H9 (cell line): ENCODE measurements around the gene CD93. TPM values are rescaled to one million over a fixed set of nuclear protein-coding genes. Genes with fewer than 3 reads are reported as not detected.

Experiments used
- DNase-seq: peaks from one replicate; pipeline ENCODE4 v3.0.0-alpha.2; 2017
- H2AFZ ChIP-seq: one replicate; pipeline ENCODE4 v1.6.1; 2013; ENCODE audit warnings: mild to moderate bottlenecking, low read length, control low read depth, moderate library complexity
- H2AK5ac ChIP-seq: 2 replicates; pipeline ENCODE4 v1.6.1; 2013; ENCODE audit warnings: low read length, control low read depth, mixed read lengths; ENCODE audit not compliant: insufficient read length
- H2BK120ac ChIP-seq: one replicate; pipeline ENCODE4 v1.6.1; 2013; ENCODE audit warnings: low read depth, mild to moderate bottlenecking, low read length, control low read depth, inconsistent platforms; ENCODE audit not compliant: poor library complexity, severe bottlenecking
- H2BK12ac ChIP-seq: 2 replicates; pipeline ENCODE4 v1.6.1; 2013; ENCODE audit warnings: low read length, control low read depth, mixed read lengths, low read depth; ENCODE audit not compliant: insufficient read length
- H2BK15ac ChIP-seq: 2 replicates; pipeline ENCODE4 v1.6.1; 2013; ENCODE audit warnings: low read depth, low read length, control low read depth
- H2BK20ac ChIP-seq: one replicate; pipeline ENCODE4 v1.6.1; 2013; ENCODE audit warnings: low read depth, mild to moderate bottlenecking, low read length, control low read depth, inconsistent platforms; ENCODE audit not compliant: poor library complexity, severe bottlenecking
- H2BK5ac ChIP-seq: 2 replicates; pipeline ENCODE4 v1.6.1; 2013; ENCODE audit warnings: low read length, control low read depth, mixed read lengths; ENCODE audit not compliant: insufficient read length
- H3K14ac ChIP-seq: 2 replicates; pipeline ENCODE4 v1.6.1; 2013; ENCODE audit warnings: low read length, control low read depth; ENCODE audit not compliant: insufficient read depth
- H3K18ac ChIP-seq: 2 replicates; pipeline ENCODE4 v1.6.1; 2013; ENCODE audit warnings: low read depth, mild to moderate bottlenecking, mixed read lengths, low read length, control low read depth; ENCODE audit not compliant: insufficient read length
- H3K23ac ChIP-seq: 2 replicates; pipeline ENCODE4 v1.6.1; 2013; ENCODE audit warnings: low read length, control low read depth, mixed read lengths, low read depth; ENCODE audit not compliant: insufficient read length
- H3K23me2 ChIP-seq: 2 replicates; pipeline ENCODE4 v1.6.1; 2013; ENCODE audit warnings: low read depth, mild to moderate bottlenecking, mixed read lengths, low read length, control low read depth; ENCODE audit not compliant: insufficient read length, poor library complexity, severe bottlenecking
- H3K27ac ChIP-seq: 2 replicates; pipeline ENCODE4 v1.5.1; 2013; ENCODE audit warnings: low read length, control low read depth, mixed read lengths, low read depth; ENCODE audit not compliant: insufficient read length
- H3K27me3 ChIP-seq: 2 replicates; pipeline ENCODE4 v1.6.1; 2013; ENCODE audit warnings: low read length, control low read depth, inconsistent platforms; ENCODE audit not compliant: insufficient read depth
- H3K4ac ChIP-seq: 2 replicates; pipeline ENCODE4 v1.6.1; 2013; ENCODE audit warnings: low read depth, mild to moderate bottlenecking, control low read depth, inconsistent platforms, low read length, moderate library complexity
- H3K4me1 ChIP-seq: 2 replicates; pipeline ENCODE4 v1.6.1; 2013; ENCODE audit warnings: low read length, control low read depth, inconsistent platforms; ENCODE audit not compliant: insufficient read depth
- H3K4me2 ChIP-seq: 2 replicates; pipeline ENCODE4 v1.6.1; 2013; ENCODE audit warnings: low read length, control low read depth, mixed read lengths; ENCODE audit not compliant: insufficient read length, insufficient read depth
- H3K56ac ChIP-seq: 2 replicates; pipeline ENCODE4 v1.6.1; 2013; ENCODE audit warnings: low read depth, mild to moderate bottlenecking, mixed read lengths, low read length, control low read depth; ENCODE audit not compliant: insufficient read length
- H3K79me1 ChIP-seq: 2 replicates; pipeline ENCODE4 v1.6.1; 2013; ENCODE audit warnings: low read depth, mild to moderate bottlenecking, moderate library complexity, low read length, control low read depth, inconsistent platforms; ENCODE audit not compliant: insufficient read depth, poor library complexity, severe bottlenecking
- H3K79me2 ChIP-seq: 2 replicates; pipeline ENCODE4 v1.6.1; 2013; ENCODE audit warnings: low read length, control low read depth, inconsistent platforms; ENCODE audit not compliant: insufficient read depth
- H3K9ac ChIP-seq: 2 replicates; pipeline ENCODE4 v1.6.1; 2013; ENCODE audit warnings: low read length, control low read depth, mixed read lengths; ENCODE audit not compliant: insufficient read length; ENCODE audit errors: extremely low read depth
- H3K9me3 ChIP-seq: one replicate; pipeline ENCODE4 v1.6.1; 2013; ENCODE audit warnings: low read depth, low read length, inconsistent platforms; ENCODE audit not compliant: control insufficient read depth
- H3T11ph ChIP-seq: one replicate; pipeline ENCODE4 v1.6.1; 2013; ENCODE audit warnings: mild to moderate bottlenecking, low read length, control low read depth, inconsistent platforms
- H4K20me1 ChIP-seq: one replicate; pipeline ENCODE4 v1.6.1; 2013; ENCODE audit not compliant: control insufficient read depth, insufficient read length, insufficient read depth
- H4K5ac ChIP-seq: 2 replicates; pipeline ENCODE4 v1.6.1; 2013; ENCODE audit warnings: low read depth, mild to moderate bottlenecking, mixed read lengths, low read length, control low read depth; ENCODE audit not compliant: insufficient read length
- H4K8ac ChIP-seq: replicated peaks from 2 replicates; pipeline ENCODE4 v1.6.1; 2013; ENCODE audit warnings: low read length, control low read depth, mixed read lengths, low read depth; ENCODE audit not compliant: insufficient read length
- H4K91ac ChIP-seq: 2 replicates; pipeline ENCODE4 v1.6.1; 2013; ENCODE audit warnings: low read depth, mild to moderate bottlenecking, moderate library complexity, mixed read lengths, low read length, control low read depth; ENCODE audit not compliant: insufficient read length
- H3K27ac Mint-ChIP-seq, 3 experiments: 2 replicates in 2 of 3; 3 replicates in 1 of 3; pipeline ENCODE4 v1.8.0; 2020 to 2021; ENCODE audit warnings: mixed read lengths in 3 of 3, mild to moderate bottlenecking in 1 of 3, moderate library complexity in 1 of 3
- H3K27me3 Mint-ChIP-seq: 2 replicates; pipeline ENCODE4 v1.8.0; 2021; ENCODE audit warnings: low read depth, mild to moderate bottlenecking, moderate library complexity, mixed read lengths
- H3K36me3 Mint-ChIP-seq, 3 experiments: 2 replicates in 2 of 3; 3 replicates in 1 of 3; pipeline ENCODE4 v1.8.0; 2020 to 2021; ENCODE audit warnings: low read depth in 3 of 3, mixed read lengths in 3 of 3; ENCODE audit not compliant: insufficient read depth in 1 of 3
- H3K4me1 Mint-ChIP-seq, 2 experiments: 2 replicates each; pipeline ENCODE4 v1.8.0; 2020; ENCODE audit warnings: mixed read lengths in 2 of 2
- H3K4me3 Mint-ChIP-seq, 2 experiments: 2 replicates in 1 of 2; 3 replicates in 1 of 2; pipeline ENCODE4 v1.8.0; 2020 to 2021; ENCODE audit warnings: mild to moderate bottlenecking in 2 of 2, mixed read lengths in 2 of 2, moderate library complexity in 1 of 2
- H3K9me3 Mint-ChIP-seq, 2 experiments: 2 replicates in 1 of 2; 3 replicates in 1 of 2; pipeline ENCODE4 v1.8.0; 2020; ENCODE audit warnings: mild to moderate bottlenecking in 2 of 2, mixed read lengths in 2 of 2, moderate library complexity in 1 of 2
- WGBS: extraction: QIAGEN DNeasy Blood & Tissue Kit; methylation state at CpG from one replicate; pipeline ENCODE4 v1.1.7; 2013; ENCODE audit warnings: missing lambda C conversion rate, low lambda C conversion rate, mixed read lengths; ENCODE audit not compliant: insufficient read length; ENCODE audit errors: extremely low coverage; 5-methylcytosine and 5-hydroxymethylcytosine counted together
- total RNA-seq: library from RNA; stranded (reverse); gene quantifications from 2 replicates; pipeline ENCODE4 v1.2.1, GENCODE V29; 2021
- TF ChIP-seq, protein P1 (sequence below): fragments of 200-600 bp; sonication (generic); conservative IDR thresholded peaks from 3 replicates; pipeline ENCODE4 v1.8.0; 2021; ENCODE audit warnings: antibody characterized with exemption, mild to moderate bottlenecking

Gene CD93
- total RNA-seq, 1 experiment from 2014 or later = not detected

DNA sequence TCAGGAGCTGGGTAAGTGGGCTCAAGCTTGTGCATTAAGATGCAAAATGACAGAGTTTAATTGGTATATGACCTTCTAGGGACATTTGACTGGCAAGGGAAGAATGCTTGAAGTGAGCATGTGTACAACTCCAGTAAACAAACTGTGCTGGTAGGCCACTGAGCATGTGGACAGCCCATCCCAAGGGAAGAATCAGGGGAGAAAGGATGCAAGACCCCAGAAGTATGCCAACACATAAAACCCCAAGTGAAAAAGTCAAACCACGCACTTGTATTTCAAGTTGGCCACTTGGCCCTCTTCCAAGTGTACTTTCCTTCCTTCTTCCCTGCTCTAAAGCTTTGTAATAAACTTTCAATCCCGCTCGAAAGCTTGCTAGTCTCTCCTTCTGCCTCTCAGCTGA lies 26.3 kb downstream of the CD93 start:
- no peak for DNase-seq
- Histone ChIP-seq H3K79me2 (no peaks in the 10 kb centered on the region), H2BK15ac (no peak overlapping the region), H4K5ac (no peak overlapping the region), H2AK5ac (no peak overlapping the region), H2BK12ac (no peak overlapping the region), H3K27ac (no peak overlapping the region), H3K4me2 (no peak overlapping the region), H2BK120ac (no peak overlapping the region), H3K4ac (no peak overlapping the region), H4K20me1 (no peaks in the 10 kb centered on the region), H3K79me1 (no peaks in the 10 kb centered on the region), H4K8ac (no peak overlapping the region), H4K91ac (no peak overlapping the region), H3K23me2 (no peaks in the 10 kb centered on the region), H3K18ac (no peak overlapping the region), H3K56ac (no peak overlapping the region), H2AFZ (no peak overlapping the region), H3K14ac (no peak overlapping the region), H3K9ac (no peak overlapping the region), H3K23ac (no peak overlapping the region), H2BK20ac (no peak overlapping the region), H3T11ph (no peak overlapping the region), H2BK5ac (no peak overlapping the region), H3K27me3 (no peaks in the 10 kb centered on the region), H3K9me3 (no peaks in the 10 kb centered on the region), H3K4me1 (peaks cover 3% of the 10 kb centered on the region; the same call in 1 of the 2 replicates)
- TF ChIP-seq, protein P1, sequence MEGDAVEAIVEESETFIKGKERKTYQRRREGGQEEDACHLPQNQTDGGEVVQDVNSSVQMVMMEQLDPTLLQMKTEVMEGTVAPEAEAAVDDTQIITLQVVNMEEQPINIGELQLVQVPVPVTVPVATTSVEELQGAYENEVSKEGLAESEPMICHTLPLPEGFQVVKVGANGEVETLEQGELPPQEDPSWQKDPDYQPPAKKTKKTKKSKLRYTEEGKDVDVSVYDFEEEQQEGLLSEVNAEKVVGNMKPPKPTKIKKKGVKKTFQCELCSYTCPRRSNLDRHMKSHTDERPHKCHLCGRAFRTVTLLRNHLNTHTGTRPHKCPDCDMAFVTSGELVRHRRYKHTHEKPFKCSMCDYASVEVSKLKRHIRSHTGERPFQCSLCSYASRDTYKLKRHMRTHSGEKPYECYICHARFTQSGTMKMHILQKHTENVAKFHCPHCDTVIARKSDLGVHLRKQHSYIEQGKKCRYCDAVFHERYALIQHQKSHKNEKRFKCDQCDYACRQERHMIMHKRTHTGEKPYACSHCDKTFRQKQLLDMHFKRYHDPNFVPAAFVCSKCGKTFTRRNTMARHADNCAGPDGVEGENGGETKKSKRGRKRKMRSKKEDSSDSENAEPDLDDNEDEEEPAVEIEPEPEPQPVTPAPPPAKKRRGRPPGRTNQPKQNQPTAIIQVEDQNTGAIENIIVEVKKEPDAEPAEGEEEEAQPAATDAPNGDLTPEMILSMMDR = no peak
- H3K27ac Mint-ChIP-seq = no peak overlapping the region
- no peak overlapping the region for H3K4me3 Mint-ChIP-seq
- H3K36me3 Mint-ChIP-seq = no peaks in the 10 kb centered on the region
- peaks cover 21 to 32% of the 10 kb centered on the region in 2 experiments for H3K4me1 Mint-ChIP-seq
- peaks cover 0 to 3% of the 10 kb centered on the region in 2 experiments; a peak in 2 of 5 replicates for H3K9me3 Mint-ChIP-seq
- WGBS = no CpG with 5 or more reads among the region's 3 CpGs
- H3K27me3 Mint-ChIP-seq = no peaks in the 10 kb centered on the region; the same call in none of the 2 replicates
